ENCODE data around the gene LPP. TPM values are rescaled to one million over a fixed set of nuclear protein-coding genes. Genes with fewer than 3 reads are reported as not detected.

LPP gene
- total and polyA plus RNA-seq, 8 donors = 4.9 to 84.4 (median 45.9) TPM

DNA sequence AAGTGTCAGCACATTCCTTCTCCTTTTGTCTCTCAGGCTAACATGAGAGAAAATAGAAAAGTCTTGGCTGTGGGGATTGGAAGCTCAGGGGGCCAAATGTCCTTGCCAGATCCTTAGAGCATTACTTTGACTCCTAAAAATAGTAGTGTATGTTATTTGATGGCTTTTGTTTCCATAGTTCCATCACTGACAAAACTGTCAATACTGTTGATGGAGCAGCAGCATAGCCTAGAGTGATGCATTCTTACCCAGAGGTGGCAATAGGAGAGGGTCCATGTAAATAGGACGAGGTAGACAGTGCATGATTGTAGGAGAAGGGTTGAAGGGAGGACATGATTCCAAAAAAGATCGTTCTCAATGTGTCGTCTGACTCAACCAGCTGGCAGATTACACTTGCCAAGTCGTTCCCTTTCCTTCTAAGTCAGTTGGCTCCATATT lies 735.1 kb downstream of the LPP start:
- H3K36me3 ChIP-seq = no peaks in the 10 kb centered on the region
- intact Hi-C loops (cut with DNase I) = no loop called here
- ATAC-seq (no peak), DNase-seq (no peak), FAIRE-seq (no peak)
- no peak overlapping the region for H3K27ac ChIP-seq
- no peak overlapping the region for H3K4me3 ChIP-seq
- H3K9me3 ChIP-seq = no peaks in the 10 kb centered on the region
- 95% methylated on average over 4 of the region's 4 CpGs for WGBS, 2 donors
- TF ChIP-seq, protein P1, sequence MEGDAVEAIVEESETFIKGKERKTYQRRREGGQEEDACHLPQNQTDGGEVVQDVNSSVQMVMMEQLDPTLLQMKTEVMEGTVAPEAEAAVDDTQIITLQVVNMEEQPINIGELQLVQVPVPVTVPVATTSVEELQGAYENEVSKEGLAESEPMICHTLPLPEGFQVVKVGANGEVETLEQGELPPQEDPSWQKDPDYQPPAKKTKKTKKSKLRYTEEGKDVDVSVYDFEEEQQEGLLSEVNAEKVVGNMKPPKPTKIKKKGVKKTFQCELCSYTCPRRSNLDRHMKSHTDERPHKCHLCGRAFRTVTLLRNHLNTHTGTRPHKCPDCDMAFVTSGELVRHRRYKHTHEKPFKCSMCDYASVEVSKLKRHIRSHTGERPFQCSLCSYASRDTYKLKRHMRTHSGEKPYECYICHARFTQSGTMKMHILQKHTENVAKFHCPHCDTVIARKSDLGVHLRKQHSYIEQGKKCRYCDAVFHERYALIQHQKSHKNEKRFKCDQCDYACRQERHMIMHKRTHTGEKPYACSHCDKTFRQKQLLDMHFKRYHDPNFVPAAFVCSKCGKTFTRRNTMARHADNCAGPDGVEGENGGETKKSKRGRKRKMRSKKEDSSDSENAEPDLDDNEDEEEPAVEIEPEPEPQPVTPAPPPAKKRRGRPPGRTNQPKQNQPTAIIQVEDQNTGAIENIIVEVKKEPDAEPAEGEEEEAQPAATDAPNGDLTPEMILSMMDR (IDR thresholded peaks at IDR 0.05) = no peak
- no peaks in the 10 kb centered on the region for H3K27me3 ChIP-seq
- H3K4me1 ChIP-seq = no peaks in the 10 kb centered on the region

DNA sequence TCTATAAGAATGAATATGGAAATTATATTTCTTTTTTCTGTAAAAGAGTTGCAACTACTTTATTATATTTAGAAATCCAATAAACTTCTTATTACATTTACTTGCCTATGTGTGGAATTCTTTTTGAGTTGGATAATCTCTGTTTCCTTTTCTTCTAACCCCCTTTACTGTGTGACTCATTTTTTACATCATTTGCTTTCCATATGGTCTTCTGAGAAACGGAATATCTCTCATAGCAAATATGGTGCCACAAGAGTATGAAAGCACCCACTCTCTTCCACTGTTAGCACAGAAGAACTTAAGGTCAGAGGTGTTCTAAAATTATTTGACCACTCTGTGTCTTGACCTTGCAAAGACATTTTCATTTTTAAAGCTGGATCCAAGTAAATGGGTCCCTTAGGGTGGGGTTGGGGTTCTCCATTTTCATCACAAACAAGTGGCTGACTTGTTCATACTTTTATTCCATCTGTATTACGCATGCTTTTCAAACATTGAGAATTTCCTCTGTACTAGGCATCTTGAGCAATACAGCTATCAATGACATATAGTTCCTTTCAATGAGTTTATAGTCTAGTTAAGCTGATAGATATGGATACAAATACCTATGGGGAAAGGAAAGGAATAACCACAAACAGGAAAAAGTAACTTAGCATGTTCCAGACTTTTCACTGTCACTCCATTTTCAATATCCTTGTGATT lies 736.8 kb downstream of the LPP start:
- FAIRE-seq = no peak

DNA sequence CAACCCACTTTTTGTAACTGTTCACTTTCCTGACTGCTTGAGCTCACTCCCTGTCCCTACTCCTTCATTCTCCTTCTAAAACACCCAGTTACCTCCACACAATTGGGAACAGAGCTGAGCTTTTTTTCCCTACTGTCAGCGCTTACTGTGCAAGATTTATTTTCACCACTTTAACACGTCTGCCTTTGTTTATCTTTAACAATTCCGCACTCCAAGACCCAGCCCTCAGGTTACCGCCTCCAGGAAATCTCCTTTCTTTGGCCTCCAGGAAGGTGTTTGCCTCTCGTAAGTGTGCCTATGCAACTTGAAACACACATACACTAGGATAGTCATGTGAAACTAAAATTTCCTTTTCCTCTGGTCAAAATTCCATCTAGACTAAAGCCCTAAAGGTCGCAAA lies 745.9 kb downstream of the LPP start:
- TF ChIP-seq, protein P1 (IDR thresholded peaks at IDR 0.05) = no peak
- no peak overlapping the region for H3K4me3 ChIP-seq
- no peak for DNase-seq
- no peak overlapping the region for H3K27ac ChIP-seq
- no peak for ATAC-seq
- WGBS, 2 donors = 79% methylated on average over 6 of the region's 6 CpGs
- no peak for FAIRE-seq
- H3K9me3 ChIP-seq = no peaks in the 10 kb centered on the region
- no peaks in the 10 kb centered on the region for H3K27me3 ChIP-seq
- intact Hi-C loops (cut with DNase I) = no loop called here
- H3K4me1 ChIP-seq = no peaks in the 10 kb centered on the region
- no peaks in the 10 kb centered on the region for H3K36me3 ChIP-seq

More for the DNA sequence above, 736.8 kb downstream of the LPP start:
- Histone ChIP-seq H3K27ac (no peak overlapping the region), H3K36me3 (no peaks in the 10 kb centered on the region), H3K27me3 (no peaks in the 10 kb centered on the region), H3K9me3 (no peaks in the 10 kb centered on the region), H3K4me1 (no peaks in the 10 kb centered on the region), H3K4me3 (no peak overlapping the region)
- intact Hi-C loops (cut with DNase I) = no loop called here
- no peak for DNase-seq
- 94 to 95% methylated on average over 2 of the region's 2 CpGs for WGBS, 2 donors
- TF ChIP-seq, protein P1 (IDR thresholded peaks at IDR 0.05) = no peak
- no peak for ATAC-seq

DNA sequence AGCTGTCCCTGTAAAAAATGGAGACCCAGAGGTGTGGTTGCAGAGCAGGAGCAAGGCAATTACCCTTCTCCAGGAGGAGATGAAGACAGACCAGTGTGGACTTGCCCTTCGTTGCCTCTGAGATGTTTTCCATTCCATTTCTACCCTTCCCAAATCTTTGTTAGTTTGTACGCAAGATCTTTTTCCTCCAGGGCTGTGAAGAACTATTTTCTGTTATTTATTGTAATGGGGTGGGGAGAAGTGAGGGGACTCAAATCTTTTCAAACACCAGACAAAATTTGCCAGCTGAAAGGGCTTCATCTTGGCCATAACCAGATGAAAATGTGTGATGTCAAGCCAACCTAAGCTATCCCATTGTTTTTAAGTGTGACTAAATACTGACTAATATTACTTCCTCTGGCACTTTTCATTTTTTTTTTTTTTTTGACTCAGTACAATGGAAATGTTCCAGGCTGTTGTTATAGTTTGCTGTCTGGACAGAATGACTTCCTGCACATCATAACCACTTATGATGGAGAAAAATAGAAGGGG lies 746.5 kb downstream of the LPP start:
- WGBS, 2 donors = 90 to 93% methylated on average over 2 of the region's 2 CpGs
- TF ChIP-seq, protein P1 (IDR thresholded peaks at IDR 0.05) = no peak
- Histone ChIP-seq H3K27ac (no peak overlapping the region), H3K4me1 (no peaks in the 10 kb centered on the region), H3K4me3 (no peak overlapping the region), H3K36me3 (no peaks in the 10 kb centered on the region), H3K9me3 (no peaks in the 10 kb centered on the region), H3K27me3 (no peaks in the 10 kb centered on the region)
- ATAC-seq = peak in 2 of 4 donors; percentile 59 to 78
- peak; percentile 45 for FAIRE-seq
- intact Hi-C loops (cut with DNase I) = no loop called here
- DNase-seq = no peak

DNA sequence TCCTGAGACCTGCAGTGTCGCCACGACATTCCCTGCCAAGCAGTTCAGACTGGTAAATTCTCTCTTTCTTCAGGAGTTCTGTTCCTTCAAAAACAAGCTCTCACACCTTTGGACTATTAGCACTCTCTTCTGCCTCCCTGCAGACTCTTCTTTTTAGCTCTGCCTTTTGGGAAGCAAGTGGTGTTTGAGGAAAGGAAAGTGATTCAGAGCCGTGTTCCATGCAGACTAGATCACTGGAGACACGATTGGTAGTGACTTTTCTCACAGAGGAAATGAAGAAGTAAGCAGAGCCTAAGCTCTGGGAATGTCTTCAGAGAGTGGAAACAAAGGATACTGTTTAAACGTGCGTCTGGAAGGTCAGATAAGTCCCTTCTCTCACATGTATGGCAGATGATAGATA lies 747.2 kb downstream of the LPP start:
- Histone ChIP-seq H3K4me1 (no peaks in the 10 kb centered on the region), H3K27ac (no peak overlapping the region), H3K4me3 (no peak overlapping the region), H3K27me3 (no peaks in the 10 kb centered on the region), H3K36me3 (no peaks in the 10 kb centered on the region), H3K9me3 (no peaks in the 10 kb centered on the region)
- intact Hi-C loops (cut with DNase I) = no loop called here
- DNase-seq (no peak), FAIRE-seq (no peak), ATAC-seq (peak in 2 of 4 donors; percentile 40 to 48)
- WGBS, 2 donors = 62 to 74% methylated on average over 6 of the region's 6 CpGs
- TF ChIP-seq, protein P1 (IDR thresholded peaks at IDR 0.05) = no peak
